HFFc6 (cell line): Measurements from ENCODE around the gene EPN2. TPM values are rescaled to one million over a fixed set of nuclear protein-coding genes. Genes with fewer than 3 reads are reported as not detected.

Source experiments
- DNase-seq: peaks from one replicate; pipeline ENCODE4 v3.0.0-alpha.2; 2018
- H3K27ac Mint-ChIP-seq: 2 replicates; pipeline ENCODE4 v1.8.0; 2020; ENCODE audit warnings: mild to moderate bottlenecking, mixed read lengths
- H3K27me3 Mint-ChIP-seq: 2 replicates; pipeline ENCODE4 v1.8.0; 2021; ENCODE audit warnings: mild to moderate bottlenecking, moderate library complexity, mixed read lengths; ENCODE audit not compliant: insufficient read depth
- H3K36me3 Mint-ChIP-seq: 2 replicates; pipeline ENCODE4 v1.8.0; 2021; ENCODE audit warnings: low read depth, mixed read lengths
- H3K4me1 Mint-ChIP-seq: 2 replicates; pipeline ENCODE4 v1.8.0; 2020; ENCODE audit warnings: low read depth, mixed read lengths
- H3K4me3 Mint-ChIP-seq: 2 replicates; pipeline ENCODE4 v1.8.0; 2020; ENCODE audit warnings: mild to moderate bottlenecking, moderate library complexity, mixed read lengths
- H3K9me3 Mint-ChIP-seq: 2 replicates; pipeline ENCODE4 v1.8.0; 2020; ENCODE audit warnings: mild to moderate bottlenecking, mixed read lengths
- total RNA-seq, 6 experiments: library from RNA; stranded (reverse); fragmentation: NEBNext Ultra II Directional; extraction: Animal tissue kit (Norgen Biotek cat#: 25700); gene quantifications; 2 replicates in 1 of 6; 3 replicates in 5 of 6; pipeline ENCODE4 v1.2.3, GENCODE V29; 2021
- TF ChIP-seq, protein P1 (sequence below): fragments of 200-600 bp; sonication (generic); IDR thresholded peaks from 2 replicates; pipeline ENCODE4 v1.5.0; 2021; ENCODE audit warnings: antibody characterized with exemption, mild to moderate bottlenecking

EPN2 gene
- total RNA-seq, 6 experiments from 2014 or later: 40.1 to 47.4 (median 42.7) TPM

DNA sequence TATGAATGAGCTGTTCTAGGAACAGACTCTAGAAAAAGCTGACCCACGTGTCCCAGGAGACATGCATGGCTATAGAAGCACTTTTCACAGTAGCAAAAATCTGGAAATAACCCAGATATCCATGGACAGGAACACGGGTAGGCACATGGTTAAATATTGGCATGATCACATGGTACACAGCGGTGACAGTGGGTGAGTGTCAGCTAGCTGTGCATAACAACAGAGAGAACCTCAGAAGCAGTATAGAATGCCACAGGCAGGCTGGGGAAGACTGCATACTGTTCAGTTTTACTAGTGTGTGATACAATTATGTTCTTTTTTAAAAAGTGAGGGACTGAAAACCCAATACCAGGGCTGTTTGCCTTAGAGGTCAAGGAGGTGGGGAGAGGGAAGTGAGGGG, 31.4 kb downstream of the EPN2 start:
- H3K27me3 Mint-ChIP-seq: no peaks in the 10 kb centered on the region
- H3K4me1 Mint-ChIP-seq: peaks cover 57% of the 10 kb centered on the region
- no peak overlapping the region for H3K4me3 Mint-ChIP-seq
- H3K36me3 Mint-ChIP-seq: no peaks in the 10 kb centered on the region
- no peaks in the 10 kb centered on the region for H3K9me3 Mint-ChIP-seq
- no peak for DNase-seq
- TF ChIP-seq, protein P1, sequence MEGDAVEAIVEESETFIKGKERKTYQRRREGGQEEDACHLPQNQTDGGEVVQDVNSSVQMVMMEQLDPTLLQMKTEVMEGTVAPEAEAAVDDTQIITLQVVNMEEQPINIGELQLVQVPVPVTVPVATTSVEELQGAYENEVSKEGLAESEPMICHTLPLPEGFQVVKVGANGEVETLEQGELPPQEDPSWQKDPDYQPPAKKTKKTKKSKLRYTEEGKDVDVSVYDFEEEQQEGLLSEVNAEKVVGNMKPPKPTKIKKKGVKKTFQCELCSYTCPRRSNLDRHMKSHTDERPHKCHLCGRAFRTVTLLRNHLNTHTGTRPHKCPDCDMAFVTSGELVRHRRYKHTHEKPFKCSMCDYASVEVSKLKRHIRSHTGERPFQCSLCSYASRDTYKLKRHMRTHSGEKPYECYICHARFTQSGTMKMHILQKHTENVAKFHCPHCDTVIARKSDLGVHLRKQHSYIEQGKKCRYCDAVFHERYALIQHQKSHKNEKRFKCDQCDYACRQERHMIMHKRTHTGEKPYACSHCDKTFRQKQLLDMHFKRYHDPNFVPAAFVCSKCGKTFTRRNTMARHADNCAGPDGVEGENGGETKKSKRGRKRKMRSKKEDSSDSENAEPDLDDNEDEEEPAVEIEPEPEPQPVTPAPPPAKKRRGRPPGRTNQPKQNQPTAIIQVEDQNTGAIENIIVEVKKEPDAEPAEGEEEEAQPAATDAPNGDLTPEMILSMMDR: no peak
- H3K27ac Mint-ChIP-seq: no peak overlapping the region

DNA sequence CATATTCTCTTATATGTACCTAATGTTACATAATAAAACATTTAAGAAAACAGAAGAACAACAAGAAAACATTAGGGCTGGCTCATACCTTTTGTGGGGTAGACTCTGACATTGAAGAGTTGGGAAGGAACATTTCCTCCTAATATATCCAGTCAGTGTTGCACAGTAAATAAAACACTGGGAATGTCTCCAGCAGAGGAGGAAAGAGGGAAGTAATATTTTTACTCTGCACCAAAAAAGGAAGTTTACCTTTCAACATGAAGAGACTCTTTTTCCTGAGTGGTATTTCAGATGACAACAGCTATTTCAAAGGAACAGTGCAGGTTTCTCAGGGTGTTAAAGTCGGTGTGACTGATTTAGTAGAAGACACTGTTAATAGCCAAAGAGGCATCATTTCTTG, 31.9 kb downstream of the EPN2 start:
- no peaks in the 10 kb centered on the region for H3K36me3 Mint-ChIP-seq
- no peak for DNase-seq
- TF ChIP-seq, protein P1: no peak
- no peak overlapping the region for H3K27ac Mint-ChIP-seq
- H3K9me3 Mint-ChIP-seq: no peaks in the 10 kb centered on the region
- H3K4me1 Mint-ChIP-seq: peaks cover 57% of the 10 kb centered on the region
- no peak overlapping the region for H3K4me3 Mint-ChIP-seq
- H3K27me3 Mint-ChIP-seq: no peaks in the 10 kb centered on the region

DNA sequence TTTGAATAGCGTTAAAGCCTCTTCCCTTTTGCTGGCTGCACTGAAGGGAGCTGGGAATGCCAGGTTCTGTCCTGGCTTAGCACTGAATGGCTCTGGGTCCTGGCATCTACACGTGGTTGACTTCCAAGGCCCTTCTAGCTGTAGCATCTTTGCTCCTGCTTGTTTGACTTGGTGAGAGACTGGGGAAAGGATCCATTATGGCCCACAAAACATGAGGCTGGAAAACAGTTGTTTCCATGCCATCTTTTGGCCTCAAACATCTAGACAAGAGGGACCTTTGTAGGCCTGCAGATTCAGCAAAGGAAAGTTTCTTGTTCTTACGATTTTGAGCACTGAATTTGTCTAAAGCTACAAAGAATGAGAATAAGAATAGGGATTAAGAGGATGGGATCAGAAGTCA, 32.5 kb downstream of the EPN2 start:
- no peak for DNase-seq
- H3K4me3 Mint-ChIP-seq: no peak overlapping the region
- H3K27ac Mint-ChIP-seq: no peak overlapping the region
- peaks cover 57% of the 10 kb centered on the region for H3K4me1 Mint-ChIP-seq
- TF ChIP-seq, protein P1: no peak
- no peaks in the 10 kb centered on the region for H3K9me3 Mint-ChIP-seq
- H3K36me3 Mint-ChIP-seq: no peaks in the 10 kb centered on the region; the same call in 1 of the 2 replicates
- H3K27me3 Mint-ChIP-seq: no peaks in the 10 kb centered on the region

DNA sequence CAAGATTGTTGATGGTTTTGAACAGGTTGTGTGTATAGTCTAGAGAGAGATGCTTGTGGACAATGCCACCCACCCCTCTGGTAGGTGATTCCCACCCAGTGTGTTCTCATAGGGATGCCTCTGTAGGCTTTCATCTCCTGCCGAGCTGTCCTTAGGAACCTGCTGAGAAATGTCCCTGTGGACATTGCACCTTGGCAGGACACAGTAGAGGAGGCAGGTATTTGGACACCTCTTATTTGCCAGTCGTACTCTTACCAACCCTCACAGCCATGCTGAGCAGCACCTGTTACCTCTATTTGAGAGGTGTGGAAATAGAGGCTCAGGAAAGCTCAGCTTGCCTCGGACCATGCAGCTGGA, 33.2 kb downstream of the EPN2 start:
- no peak for DNase-seq
- TF ChIP-seq, protein P1: peak; percentile 31
- Mint-ChIP-seq H3K9me3 (no peaks in the 10 kb centered on the region), H3K27me3 (no peaks in the 10 kb centered on the region), H3K36me3 (no peaks in the 10 kb centered on the region; the same call in 1 of the 2 replicates), H3K27ac (no peak overlapping the region), H3K4me1 (peaks cover 60% of the 10 kb centered on the region), H3K4me3 (no peak overlapping the region)

DNA sequence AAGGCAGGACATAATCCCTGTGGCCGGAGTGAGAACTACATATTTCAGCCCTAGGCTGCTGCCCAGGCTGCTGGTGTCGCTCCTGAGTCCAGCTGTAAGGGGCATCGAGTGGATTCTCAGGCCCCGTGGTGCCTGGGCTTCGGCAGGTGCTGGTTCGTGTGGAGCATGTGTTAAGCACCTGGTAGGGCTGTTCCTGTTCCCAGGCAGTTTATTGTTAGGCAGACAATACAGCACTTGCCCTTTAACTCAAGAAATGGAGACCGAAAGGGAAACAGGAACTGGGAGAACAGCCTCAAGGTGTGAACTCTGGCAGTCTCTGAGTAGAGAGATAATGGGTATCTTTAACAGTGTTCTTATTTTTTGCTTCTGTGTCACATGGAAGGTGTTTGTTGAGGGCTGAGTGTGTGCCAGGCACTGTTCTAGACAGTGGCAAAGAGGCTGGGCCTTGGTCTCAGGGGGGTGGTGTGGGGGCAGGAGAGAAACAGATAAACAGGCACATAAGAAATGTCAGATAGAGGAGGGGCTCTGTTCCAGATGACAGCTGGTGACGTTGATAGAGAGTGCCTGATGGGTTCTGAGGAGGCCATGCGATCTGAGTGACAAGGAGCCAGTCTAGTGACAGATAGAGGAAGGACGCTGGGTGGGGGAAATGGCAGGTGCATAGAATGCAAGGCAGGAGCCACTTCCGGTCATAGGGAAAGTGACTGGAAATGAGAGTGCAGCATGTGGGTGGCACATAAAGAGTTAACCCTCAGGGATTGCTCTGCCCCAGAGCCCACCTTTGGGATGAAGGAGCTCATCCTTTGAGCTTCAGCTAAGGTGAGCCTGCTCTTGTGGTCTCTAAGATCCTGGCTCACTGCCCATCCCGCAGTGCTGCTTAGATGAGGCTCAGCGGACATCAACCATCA, 33.8 kb downstream of the EPN2 start:
- Mint-ChIP-seq H3K27me3 (no peaks in the 10 kb centered on the region), H3K27ac (no peak overlapping the region), H3K9me3 (no peaks in the 10 kb centered on the region), H3K36me3 (no peaks in the 10 kb centered on the region; the same call in 1 of the 2 replicates), H3K4me1 (peaks cover 58% of the 10 kb centered on the region), H3K4me3 (no peak overlapping the region)
- TF ChIP-seq, protein P1: no peak
- no peak for DNase-seq
